Skeletal muscle satellite cell (primary cell): Measurements from ENCODE around the gene AK3.

Experiments
- H3K27me3 ChIP-seq: 2 replicates; pipeline ENCODE4 v1.7.0; 2013; ENCODE audit warnings: low read length; ENCODE audit not compliant: control insufficient read depth, insufficient read depth
- H3K36me3 ChIP-seq: 2 replicates; pipeline ENCODE4 v1.7.0; 2013; ENCODE audit warnings: mild to moderate bottlenecking, control low read depth, low read length; ENCODE audit not compliant: insufficient read depth
- H3K4me1 ChIP-seq: 2 replicates; pipeline ENCODE4 v1.7.0; 2013; ENCODE audit warnings: low read length; ENCODE audit not compliant: control insufficient read depth, insufficient read depth
- H3K4me2 ChIP-seq: 2 replicates; pipeline ENCODE4 v1.7.0; 2013; ENCODE audit warnings: mild to moderate bottlenecking, low read length
- H3K4me3 ChIP-seq: 2 replicates; pipeline ENCODE4 v1.7.0; 2013; ENCODE audit warnings: low read length
- H3K9ac ChIP-seq: 2 replicates; pipeline ENCODE4 v1.7.0; 2013; ENCODE audit warnings: mild to moderate bottlenecking, low read depth, low read length, moderate library complexity
- H3K9me3 ChIP-seq: replicated peaks from 2 replicates; pipeline ENCODE4 v1.7.0; 2013; ENCODE audit warnings: mild to moderate bottlenecking, control low read depth, low read length

Gene AK3

DNA sequence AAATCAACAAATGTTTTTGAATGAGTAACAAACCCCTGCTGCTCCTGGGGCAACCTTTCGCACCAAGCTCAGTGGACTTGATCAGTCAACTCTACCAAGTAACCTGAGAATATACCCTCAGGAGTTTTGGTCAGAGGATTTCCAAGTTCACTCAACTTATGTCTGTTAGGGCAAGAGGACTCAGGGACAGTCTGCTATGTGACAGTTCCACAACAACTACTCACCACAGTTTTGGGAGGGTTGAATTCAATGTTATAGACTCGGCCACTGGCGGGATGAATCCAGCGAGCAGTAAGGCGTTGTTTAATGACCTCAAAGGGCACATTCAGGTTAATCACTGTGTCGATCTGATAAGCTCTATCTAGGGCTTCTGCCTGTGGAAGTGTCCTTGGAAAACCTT lies 22.1 kb downstream of the AK3 start:
- H3K4me2 ChIP-seq, result no peak overlapping the region
- H3K27me3 ChIP-seq, result no peaks in the 10 kb centered on the region
- no peaks in the 10 kb centered on the region for H3K9me3 ChIP-seq
- no peak overlapping the region for H3K9ac ChIP-seq
- H3K36me3 ChIP-seq, result peaks cover 27% of the 10 kb centered on the region
- no peaks in the 10 kb centered on the region for H3K4me1 ChIP-seq
- H3K4me3 ChIP-seq, result no peak overlapping the region

DNA sequence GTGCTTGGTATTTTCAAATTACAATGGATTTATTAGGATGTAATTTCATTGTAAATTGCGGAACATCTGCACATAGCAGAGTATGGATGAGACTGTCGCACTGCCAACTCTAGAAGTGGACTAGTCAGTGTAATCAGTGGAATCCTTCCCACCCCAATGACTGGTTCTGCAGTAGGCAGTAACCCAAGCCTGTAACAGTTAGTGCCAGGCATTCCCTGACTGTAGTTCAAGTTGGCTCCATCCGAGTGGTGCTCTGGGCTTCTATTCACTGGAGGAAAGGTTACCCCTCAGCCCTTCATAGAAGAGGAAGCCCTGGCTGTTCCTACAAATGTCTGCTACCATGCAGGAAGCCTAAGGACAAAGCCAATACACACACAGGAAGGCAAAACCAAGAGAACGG lies 23.2 kb downstream of the AK3 start:
- Histone ChIP-seq H3K36me3 (peaks cover 30% of the 10 kb centered on the region), H3K4me2 (no peak overlapping the region), H3K4me3 (no peak overlapping the region), H3K9me3 (no peaks in the 10 kb centered on the region), H3K27me3 (no peaks in the 10 kb centered on the region), H3K9ac (no peak overlapping the region), H3K4me1 (no peaks in the 10 kb centered on the region)

DNA sequence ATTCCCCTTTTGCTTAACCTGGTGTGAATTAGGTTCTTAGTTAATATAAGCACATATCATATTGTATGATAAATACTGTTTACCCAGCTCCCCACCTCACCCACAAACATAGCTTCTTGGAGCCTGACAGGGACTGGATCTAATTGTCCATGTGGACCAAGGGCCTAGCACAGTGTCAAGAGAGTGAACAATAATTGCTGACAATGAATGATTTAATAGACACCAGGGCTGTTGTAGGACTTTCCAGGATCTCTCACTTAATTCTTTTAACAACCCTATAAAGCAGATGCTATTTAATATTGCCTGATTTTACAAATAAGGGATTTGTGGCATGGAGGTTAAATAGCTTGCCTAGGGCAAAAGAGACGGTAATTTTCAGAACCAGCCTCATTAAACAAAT lies 24.8 kb downstream of the AK3 start:
- no peak overlapping the region for H3K4me3 ChIP-seq
- H3K4me1 ChIP-seq, result no peaks in the 10 kb centered on the region
- H3K36me3 ChIP-seq, result peaks cover 26% of the 10 kb centered on the region
- H3K4me2 ChIP-seq, result no peak overlapping the region
- no peaks in the 10 kb centered on the region for H3K9me3 ChIP-seq
- no peaks in the 10 kb centered on the region for H3K27me3 ChIP-seq
- no peak overlapping the region for H3K9ac ChIP-seq

DNA sequence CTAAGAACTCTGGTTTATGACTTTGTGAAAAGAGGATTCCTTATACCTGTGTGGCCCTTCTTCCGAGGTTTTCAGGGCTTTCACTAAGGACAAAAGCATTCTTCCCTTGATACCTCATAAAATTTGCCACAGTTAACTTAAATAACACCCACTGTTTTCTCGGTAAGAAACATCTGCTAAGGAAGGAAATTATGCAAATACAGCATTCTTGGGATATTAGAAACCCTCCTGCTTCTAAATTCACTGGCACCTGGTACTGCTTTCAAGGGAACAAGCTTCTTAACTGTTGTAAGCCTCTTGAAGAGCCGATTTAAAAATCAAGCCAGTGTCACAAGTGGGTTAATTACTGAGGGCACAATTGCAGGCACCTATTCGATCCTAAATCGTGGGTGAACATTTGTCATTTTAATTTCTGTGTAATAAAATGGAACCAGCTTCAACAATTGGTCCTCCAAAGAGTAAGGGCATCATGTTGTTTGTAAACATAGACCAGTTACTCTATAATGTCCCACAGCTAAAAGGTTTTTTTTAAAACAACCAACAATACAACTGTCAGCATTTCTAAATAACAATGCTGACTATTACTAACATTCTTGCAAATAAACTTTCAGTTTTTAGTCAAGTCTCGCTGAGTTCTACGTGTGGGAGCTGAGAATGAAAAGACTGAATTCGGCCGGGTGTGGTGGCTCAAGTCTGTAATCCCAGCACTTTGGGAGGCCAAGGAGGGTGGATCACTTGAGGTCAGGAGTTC lies 26.6 kb downstream of the AK3 start:
- Histone ChIP-seq H3K4me3 (no peak overlapping the region), H3K4me1 (no peaks in the 10 kb centered on the region), H3K27me3 (no peaks in the 10 kb centered on the region), H3K9me3 (no peaks in the 10 kb centered on the region), H3K4me2 (no peak overlapping the region), H3K36me3 (peaks cover 31% of the 10 kb centered on the region), H3K9ac (no peak overlapping the region)

DNA sequence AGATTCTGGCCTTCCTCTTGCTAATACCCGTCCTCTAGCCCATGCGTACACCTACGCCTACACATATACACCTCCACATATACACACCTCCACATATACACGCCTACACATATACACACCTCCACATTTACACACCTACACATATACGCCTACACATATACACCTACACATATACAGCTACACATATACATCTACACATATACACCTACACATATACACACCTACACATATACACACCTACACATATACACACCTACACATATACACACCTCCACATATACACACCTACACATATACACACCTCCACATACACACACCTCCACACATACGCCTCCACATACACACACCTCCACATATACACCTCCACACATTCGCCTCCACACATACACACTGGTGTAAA lies 27.2 kb downstream of the AK3 start:
- Histone ChIP-seq H3K9ac (no peak overlapping the region), H3K4me1 (no peaks in the 10 kb centered on the region), H3K4me3 (no peak overlapping the region), H3K9me3 (no peaks in the 10 kb centered on the region), H3K27me3 (no peaks in the 10 kb centered on the region), H3K4me2 (no peak overlapping the region), H3K36me3 (peaks cover 35% of the 10 kb centered on the region)

DNA sequence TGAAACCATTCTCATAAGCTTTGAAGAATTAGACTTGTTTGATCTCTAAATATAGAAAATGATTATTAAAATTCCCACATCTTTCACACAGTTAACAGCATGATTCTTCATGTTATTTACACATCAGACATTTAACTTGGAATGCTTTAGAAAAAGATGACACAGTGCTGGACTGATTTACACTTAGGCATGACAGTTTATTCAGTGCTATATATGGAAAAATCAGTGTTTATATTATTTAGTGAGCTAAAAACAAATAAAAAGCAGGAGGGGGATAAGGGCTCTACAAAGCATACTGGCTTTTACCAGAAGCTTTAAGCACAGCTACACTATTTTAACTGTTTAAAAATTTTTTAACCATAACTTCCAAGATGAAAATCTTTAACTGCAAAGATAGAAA lies 31.6 kb downstream of the AK3 start:
- peaks cover 25% of the 10 kb centered on the region for H3K36me3 ChIP-seq
- no peaks in the 10 kb centered on the region for H3K4me1 ChIP-seq
- H3K4me3 ChIP-seq, result no peak overlapping the region
- H3K4me2 ChIP-seq, result no peak overlapping the region
- H3K9me3 ChIP-seq, result no peaks in the 10 kb centered on the region
- H3K27me3 ChIP-seq, result no peaks in the 10 kb centered on the region
- H3K9ac ChIP-seq, result no peak overlapping the region

DNA sequence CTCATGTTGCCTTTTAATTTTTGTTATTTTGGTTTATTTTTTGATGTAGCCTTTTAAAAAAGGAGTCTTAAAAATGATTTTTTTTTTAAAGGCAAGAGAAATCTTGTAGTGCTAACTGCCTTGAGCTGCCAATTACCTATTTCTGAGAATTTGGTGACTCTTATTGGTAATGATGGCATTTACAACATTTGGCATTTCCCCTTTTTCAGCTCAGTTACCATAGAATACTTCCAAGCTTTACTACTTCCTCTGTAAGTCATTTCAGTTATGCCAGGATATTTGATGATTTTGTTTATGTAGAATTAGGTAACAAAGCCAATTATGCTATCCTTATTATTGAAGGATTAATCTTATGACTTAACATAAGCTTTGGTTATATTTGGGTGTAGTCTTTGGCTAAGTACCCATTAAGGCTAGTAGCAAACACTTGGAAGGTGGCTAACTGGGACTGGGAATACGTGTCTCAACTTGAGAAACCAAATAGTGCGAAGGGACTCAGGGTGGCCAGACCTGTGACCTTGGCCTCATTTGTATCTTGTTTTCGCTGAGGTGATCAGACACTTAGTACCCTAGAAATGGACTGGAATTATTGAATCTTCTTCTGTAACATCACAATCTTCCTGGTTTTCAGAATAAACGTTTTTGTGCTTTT lies 33.9 kb downstream of the AK3 start:
- no peaks in the 10 kb centered on the region for H3K27me3 ChIP-seq
- H3K4me1 ChIP-seq, result no peaks in the 10 kb centered on the region
- H3K4me3 ChIP-seq, result no peak overlapping the region
- H3K9me3 ChIP-seq, result no peaks in the 10 kb centered on the region
- H3K4me2 ChIP-seq, result no peak overlapping the region
- H3K36me3 ChIP-seq, result peaks cover 31% of the 10 kb centered on the region
- H3K9ac ChIP-seq, result no peak overlapping the region

DNA sequence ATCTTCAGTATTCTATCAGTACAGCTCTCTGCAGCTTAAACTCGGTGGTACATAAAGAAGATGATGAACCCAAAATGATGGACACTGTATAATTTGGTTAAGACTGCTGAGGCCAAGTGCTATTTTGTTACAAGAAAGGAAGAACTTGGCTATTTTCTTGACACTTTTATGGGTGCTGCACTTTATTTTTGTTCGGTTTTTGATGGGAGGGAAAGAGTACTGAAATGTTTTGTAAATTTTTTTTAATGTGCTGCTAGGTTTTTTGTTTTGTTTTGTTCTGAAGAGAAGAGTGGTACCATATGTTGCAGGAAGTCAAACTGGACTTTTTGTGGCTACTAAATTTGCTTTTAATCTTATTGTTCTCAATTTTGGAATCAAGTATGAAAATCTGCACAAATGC lies 35.0 kb downstream of the AK3 start:
- H3K9me3 ChIP-seq, result no peaks in the 10 kb centered on the region
- no peak overlapping the region for H3K4me2 ChIP-seq
- H3K9ac ChIP-seq, result no peak overlapping the region
- H3K4me3 ChIP-seq, result no peak overlapping the region
- no peaks in the 10 kb centered on the region for H3K4me1 ChIP-seq
- H3K36me3 ChIP-seq, result peaks cover 36% of the 10 kb centered on the region
- H3K27me3 ChIP-seq, result no peaks in the 10 kb centered on the region

DNA sequence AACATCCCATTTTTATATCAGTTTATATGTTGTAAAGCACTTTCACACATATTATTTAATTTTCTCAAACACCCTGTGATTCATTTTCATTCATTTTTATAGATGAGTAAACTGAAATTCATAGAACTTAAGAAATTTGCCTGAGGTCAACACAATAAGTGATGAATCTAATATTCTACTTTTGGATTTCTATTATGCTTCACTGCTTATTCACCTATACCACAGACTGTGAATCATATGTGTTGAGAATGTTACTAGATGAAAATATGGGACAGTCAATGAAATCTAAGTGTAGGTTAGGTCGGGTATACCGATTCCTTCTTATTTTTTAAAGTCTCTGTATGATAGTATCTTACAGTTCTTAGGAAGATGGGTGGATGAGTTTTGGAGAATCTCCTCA lies 36.9 kb downstream of the AK3 start:
- Histone ChIP-seq H3K36me3 (peaks cover 43% of the 10 kb centered on the region), H3K4me2 (no peak overlapping the region), H3K4me1 (no peaks in the 10 kb centered on the region), H3K27me3 (no peaks in the 10 kb centered on the region), H3K9ac (no peak overlapping the region), H3K9me3 (no peaks in the 10 kb centered on the region), H3K4me3 (no peak overlapping the region)

DNA sequence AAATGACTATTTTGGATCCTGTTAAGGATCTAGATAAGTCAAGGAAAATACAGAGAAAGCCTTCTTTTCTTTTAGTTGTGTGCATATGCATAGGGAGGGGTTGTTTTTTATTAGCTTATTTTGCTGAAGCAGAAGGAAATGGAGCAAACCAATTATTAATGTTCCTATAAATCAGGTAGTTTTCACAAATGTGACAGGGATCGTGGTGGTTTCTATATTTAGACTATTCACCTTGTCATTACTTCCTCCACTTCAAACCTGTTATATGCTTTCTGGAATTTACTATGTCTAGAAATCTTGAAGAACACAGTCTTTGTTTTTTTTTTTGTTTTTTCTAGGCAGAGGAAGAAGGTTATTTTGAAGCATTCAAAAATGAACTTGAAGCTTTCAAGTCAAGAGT lies 39.5 kb downstream of the AK3 start:
- Histone ChIP-seq H3K9ac (no peak overlapping the region), H3K4me3 (no peak overlapping the region), H3K36me3 (peaks cover 53% of the 10 kb centered on the region), H3K4me2 (no peak overlapping the region), H3K27me3 (no peaks in the 10 kb centered on the region), H3K4me1 (no peaks in the 10 kb centered on the region), H3K9me3 (no peaks in the 10 kb centered on the region)

DNA sequence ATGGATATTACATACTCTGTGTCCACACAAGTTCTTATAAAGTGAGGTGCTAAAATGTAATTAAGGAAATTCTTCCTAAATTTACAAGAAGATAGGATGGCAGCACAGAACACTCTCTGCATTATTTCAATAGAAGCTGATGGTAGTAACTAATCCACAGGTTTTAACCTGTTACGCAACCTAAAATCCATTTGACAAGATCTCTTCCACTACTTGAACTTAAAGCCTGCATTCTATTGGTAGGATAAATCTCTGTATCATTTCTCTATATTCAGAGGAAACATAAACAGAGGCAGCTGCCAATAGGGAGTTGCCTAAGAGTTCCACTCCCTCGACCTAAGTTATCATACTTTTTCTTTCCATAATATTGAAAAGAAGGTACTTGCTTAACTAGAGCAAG lies 40.1 kb downstream of the AK3 start:
- H3K4me2 ChIP-seq, result no peak overlapping the region
- H3K9ac ChIP-seq, result no peak overlapping the region
- no peak overlapping the region for H3K4me3 ChIP-seq
- peaks cover 5% of the 10 kb centered on the region for H3K4me1 ChIP-seq
- H3K27me3 ChIP-seq, result no peaks in the 10 kb centered on the region
- H3K9me3 ChIP-seq, result no peaks in the 10 kb centered on the region
- peaks cover 50% of the 10 kb centered on the region for H3K36me3 ChIP-seq

DNA sequence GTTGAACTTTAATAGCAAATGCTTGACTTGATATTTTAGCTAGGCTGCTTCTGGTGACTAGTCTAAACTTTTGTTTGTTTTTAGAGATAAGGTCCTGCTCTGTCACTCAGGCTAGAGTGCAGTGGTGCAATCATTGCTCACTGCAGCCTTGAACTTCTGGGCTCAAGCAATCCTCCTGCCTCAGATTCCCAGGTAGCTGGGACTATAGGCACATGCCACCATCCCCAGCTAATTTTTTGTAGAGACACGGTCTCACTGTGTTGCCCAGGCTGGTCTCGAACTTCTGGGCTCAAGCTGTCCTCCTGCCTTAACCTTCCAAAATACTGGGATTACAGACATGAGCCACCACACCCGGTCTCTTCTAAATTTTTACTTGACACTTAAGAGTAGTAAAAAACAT lies 40.9 kb downstream of the AK3 start:
- Histone ChIP-seq H3K9ac (no peak overlapping the region), H3K4me2 (no peak overlapping the region), H3K27me3 (no peaks in the 10 kb centered on the region), H3K4me3 (no peak overlapping the region), H3K9me3 (no peaks in the 10 kb centered on the region), H3K4me1 (peaks cover 6% of the 10 kb centered on the region), H3K36me3 (peaks cover 47% of the 10 kb centered on the region)
